SK-N-SH (cell line): ENCODE results near the gene JAZF1.
"Not testable (repeated sequence)": the region's sequence is repeated elsewhere in the genome, so short reads cannot be mapped to it uniquely, and the experiment has no call there.

Experiments
- CTCF ChIP-seq: fragments of 200-600 bp; sonication (generic); IDR thresholded peaks from 2 replicates; pipeline ENCODE4 v1.6.1; 2017; ENCODE audit warnings: antibody characterized with exemption, mild to moderate bottlenecking, moderate library complexity
- EP300 ChIP-seq, 2 experiments: IDR thresholded peaks; 2 replicates each; pipeline versions ENCODE4 v1.4.0 to v1.6.1; 2012; ENCODE audit warnings: borderline replicate concordance in 1 of 2, low read depth in 1 of 2, low read length in 1 of 2
- EZH2phosphoT487 ChIP-seq: fragments of 200-600 bp; sonication (generic); IDR thresholded peaks from 2 replicates; pipeline ENCODE4 v1.6.1; 2017; ENCODE audit warnings: low read depth, mixed run types, mild to moderate bottlenecking, antibody characterized with exemption, moderate library complexity, borderline replicate concordance
- RAD21 ChIP-seq: IDR thresholded peaks from 2 replicates; pipeline ENCODE4 v1.6.1; 2012; ENCODE audit warnings: mild to moderate bottlenecking, low read length
- SIN3A ChIP-seq: IDR thresholded peaks from 2 replicates; pipeline ENCODE4 v1.6.1; 2012; ENCODE audit warnings: low read depth, mild to moderate bottlenecking, low read length, moderate library complexity, borderline replicate concordance
- TAF1 ChIP-seq: IDR thresholded peaks from 2 replicates; pipeline ENCODE4 v1.6.1; 2012; ENCODE audit warnings: low read depth, mild to moderate bottlenecking, low read length, moderate library complexity, borderline replicate concordance
- YY1 ChIP-seq: IDR thresholded peaks from 2 replicates; pipeline ENCODE4 v1.4.0; 2012; ENCODE audit warnings: low read depth, mild to moderate bottlenecking

GRCh38 chr7:28014340-28014739 lies 166.3 kb downstream of the JAZF1 start:
- TF ChIP-seq RAD21; EP300 (IDR thresholded peaks at IDR 0.05; ENCODE audit: borderline replicate concordance in 1 of 2, low read depth in 1 of 2, low read length in 1 of 2); EZH2phosphoT487; CTCF; YY1; SIN3A; TAF1: not testable (repeated sequence)
